Renal cortical epithelial cell (primary cell): ENCODE results near the gene ASB7. TPM values are rescaled to one million over a fixed set of nuclear protein-coding genes. Genes with fewer than 3 reads are reported as not detected.
A peak's percentile ranks its signal among the peaks of the same experiment; 100 is the strongest.
"Not testable (repeated sequence)": the region's sequence is repeated elsewhere in the genome, so short reads cannot be mapped to it uniquely, and the experiment has no call there.

Experiments
- DNase-seq: peaks from one replicate; pipeline ENCODE4 v3.0.0-alpha.2; 2011; ENCODE audit warnings: low read depth
- total RNA-seq: library from RNA; depleted of rRNA; stranded (reverse); fragments of >200 nt; gene quantifications from 2 replicates; pipeline ENCODE4 v1.2.3, GENCODE V29; 2014

ASB7 gene
- total RNA-seq, 1 donor from 2014 or later: 30.0 TPM

DNA sequence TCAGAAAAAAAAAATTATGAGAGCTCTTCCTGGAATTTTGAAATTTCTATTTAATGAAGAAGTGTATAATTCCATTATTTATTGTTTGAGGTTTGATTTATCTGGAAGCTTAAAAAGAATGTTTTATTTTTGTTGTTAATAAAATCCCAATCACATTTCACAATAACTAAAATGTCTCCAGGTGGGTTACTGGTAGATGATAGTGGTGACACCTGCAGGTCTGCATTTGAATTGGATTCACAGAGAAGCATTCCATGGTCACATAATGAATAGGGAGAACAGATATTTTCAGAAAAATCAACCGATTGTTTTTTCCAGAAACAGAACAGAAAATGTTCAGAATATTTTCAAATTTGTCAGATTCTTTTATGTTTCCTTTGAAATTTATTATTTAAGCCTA is 48.3 kb downstream of the ASB7 start:
- DNase-seq: no peak

DNA sequence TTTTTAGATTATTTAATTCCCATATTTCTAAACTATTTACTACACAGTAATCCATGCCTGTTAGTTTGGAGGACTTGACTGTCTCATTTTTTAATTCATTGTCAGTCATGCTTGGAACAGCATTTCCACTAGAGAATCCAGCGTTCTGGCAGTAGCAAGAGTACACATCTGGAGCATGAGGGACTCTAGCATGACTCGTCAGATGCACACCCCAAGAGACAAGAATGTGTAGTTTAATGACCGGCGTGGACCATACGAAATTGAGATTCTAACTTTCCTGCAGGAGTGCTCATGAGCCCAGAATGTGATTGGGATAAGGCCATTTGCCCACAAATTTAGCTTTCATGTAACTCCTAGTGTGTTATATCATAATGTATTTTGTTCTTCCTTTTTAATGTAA is 48.9 kb downstream of the ASB7 start:
- no peak for DNase-seq

DNA sequence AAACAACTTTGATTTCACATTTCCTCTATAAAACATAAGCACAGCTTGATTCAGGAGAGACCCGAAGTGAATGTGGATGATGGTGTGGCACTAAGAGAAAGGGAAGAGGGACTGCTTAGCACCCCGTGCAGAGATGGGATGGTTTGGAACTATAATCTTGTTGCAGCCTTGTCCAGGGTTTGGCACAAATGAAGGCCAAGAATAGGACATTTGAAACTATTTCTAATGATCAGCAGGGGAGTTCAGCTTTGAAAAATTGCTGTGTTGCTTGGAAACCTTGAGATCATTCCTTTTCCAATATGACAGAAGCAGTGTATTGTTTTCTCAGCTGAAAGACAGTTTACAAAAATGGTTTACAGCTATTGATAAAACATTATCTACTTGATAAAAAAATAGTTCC is 49.7 kb downstream of the ASB7 start:
- no peak for DNase-seq

DNA sequence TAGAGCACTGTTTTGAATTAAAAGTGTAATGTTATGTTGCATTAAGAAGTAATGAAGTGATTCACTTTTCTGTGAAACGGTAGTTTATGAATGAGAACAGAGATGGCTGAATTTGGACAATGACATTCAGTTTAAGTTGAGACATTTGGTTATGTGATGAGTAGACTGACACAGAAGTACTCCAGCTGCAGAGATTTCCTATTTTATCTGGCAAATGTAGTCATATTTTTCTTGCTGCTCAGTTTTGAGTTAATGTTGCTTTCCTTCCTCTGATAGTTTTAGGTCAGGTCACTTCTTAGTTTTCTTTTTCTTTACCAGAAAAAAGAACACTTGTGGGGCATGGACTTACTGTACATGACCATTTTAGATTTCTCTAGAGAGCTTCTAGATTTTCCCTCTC is 51.2 kb downstream of the ASB7 start:
- no peak for DNase-seq

DNA sequence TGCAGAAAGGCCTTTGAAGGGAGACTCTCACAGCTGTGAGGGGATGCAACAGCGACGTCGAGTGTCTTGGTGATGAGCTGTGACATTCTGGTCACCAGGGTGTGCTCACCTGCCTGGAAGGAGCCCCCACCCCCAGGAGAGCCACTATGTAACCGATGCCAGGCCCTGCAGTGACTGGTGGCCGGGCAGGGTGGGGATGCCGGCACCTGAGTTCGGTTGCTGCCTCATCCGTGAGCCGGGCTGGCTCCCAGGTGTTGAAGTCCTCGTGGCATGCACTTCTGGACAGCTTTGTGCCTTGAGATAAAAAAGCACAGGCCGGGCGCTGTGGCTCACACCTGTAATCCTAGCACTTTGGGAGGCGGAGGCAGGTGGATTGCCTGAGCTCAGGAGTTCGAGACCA is 56.5 kb downstream of the ASB7 start:
- no peak for DNase-seq

DNA sequence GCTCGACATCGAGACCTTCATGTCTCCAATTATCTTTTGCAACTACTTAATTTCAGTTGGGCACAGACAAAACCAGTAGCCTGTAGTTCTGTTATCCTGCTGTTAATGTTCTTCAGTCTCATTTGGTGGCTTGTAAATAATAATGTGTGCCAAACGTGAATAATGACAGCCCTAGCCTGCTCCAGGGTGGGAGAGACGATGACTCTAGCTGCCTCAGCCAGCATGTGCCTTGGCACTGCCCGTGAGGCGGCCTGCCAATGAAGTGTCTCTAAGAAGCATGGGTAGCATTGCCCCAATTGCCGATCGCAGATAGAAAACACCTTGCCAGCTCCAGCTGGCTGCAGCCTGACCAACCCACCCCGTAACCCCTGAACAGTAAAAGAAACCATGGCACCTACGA is 58.8 kb downstream of the ASB7 start:
- no peak for DNase-seq

DNA sequence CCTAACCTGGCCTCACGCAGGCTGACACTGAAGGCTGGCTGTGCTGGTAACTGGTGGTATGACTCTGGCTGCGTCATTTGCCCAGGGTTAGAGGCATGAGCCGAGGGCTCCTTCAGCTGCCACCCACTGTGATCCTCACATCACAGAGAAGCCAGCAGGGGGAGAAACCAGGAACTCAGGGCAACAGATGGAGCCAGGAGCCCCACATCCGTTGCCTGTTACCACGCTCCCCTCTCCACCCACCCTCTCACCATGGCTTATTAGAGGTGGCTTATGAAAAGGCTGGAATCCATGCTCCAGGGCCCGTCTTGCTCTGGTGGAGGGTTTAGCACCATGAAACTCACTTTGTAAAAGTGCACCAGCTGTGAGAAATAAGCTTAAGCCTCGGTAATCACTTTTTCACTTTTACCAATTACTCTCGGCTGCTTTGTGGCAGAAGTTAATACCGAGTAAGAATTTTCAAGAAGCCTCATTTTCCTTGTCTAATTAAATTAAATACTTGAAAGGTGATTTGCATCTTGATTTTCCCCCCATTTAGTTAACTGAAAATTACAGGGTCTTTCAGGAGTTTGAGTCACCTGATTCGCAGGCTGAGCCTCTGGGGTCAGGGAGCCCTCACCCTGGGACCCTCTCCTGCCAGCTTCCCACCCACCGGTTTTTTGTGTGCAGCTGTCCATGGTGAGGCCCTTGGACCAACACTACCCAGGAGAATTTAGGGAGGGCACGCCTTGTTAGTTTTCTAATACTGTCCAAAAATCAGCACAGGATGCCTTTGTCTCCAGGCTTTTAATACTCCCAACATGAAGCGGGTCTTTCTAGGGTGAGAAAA is 60.9 kb downstream of the ASB7 start:
- DNase-seq: no peak

DNA sequence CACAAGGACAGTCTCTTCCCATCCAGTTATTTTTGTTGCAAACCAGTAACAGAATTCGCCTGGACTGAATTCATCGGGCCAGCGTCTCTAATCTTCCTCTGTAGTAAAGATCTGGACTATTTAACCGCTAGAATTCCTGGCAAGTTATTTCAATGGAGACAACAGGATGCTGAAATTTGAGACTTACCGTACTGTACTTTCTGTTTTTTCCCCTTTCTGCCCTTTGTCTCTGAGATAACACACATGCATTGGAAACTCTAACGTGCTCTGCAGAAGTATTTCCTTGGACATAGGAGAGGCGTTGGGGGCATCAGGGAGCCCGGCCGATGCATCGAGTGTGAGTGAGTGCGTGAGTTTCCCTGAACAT is 61.5 kb downstream of the ASB7 start:
- no peak for DNase-seq

DNA sequence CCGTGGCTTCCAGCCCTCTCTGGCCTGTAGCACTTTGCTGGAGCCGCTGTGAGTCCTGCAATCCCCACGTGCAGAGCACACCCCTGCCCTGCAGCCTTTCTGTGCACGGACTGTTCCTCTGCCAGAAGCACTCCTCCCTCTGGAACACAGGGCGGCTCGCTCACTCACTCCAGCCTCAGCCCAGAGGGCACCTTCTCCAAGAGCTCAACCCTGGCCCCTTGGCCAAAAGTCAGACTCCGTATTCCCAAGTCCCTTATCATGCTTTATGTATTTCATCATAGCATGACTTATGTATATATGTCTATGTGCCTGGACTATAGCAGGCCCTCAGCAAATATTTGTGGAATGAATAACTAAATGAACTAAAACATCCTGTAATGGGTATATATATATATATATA is 63.2 kb downstream of the ASB7 start:
- no peak for DNase-seq

DNA sequence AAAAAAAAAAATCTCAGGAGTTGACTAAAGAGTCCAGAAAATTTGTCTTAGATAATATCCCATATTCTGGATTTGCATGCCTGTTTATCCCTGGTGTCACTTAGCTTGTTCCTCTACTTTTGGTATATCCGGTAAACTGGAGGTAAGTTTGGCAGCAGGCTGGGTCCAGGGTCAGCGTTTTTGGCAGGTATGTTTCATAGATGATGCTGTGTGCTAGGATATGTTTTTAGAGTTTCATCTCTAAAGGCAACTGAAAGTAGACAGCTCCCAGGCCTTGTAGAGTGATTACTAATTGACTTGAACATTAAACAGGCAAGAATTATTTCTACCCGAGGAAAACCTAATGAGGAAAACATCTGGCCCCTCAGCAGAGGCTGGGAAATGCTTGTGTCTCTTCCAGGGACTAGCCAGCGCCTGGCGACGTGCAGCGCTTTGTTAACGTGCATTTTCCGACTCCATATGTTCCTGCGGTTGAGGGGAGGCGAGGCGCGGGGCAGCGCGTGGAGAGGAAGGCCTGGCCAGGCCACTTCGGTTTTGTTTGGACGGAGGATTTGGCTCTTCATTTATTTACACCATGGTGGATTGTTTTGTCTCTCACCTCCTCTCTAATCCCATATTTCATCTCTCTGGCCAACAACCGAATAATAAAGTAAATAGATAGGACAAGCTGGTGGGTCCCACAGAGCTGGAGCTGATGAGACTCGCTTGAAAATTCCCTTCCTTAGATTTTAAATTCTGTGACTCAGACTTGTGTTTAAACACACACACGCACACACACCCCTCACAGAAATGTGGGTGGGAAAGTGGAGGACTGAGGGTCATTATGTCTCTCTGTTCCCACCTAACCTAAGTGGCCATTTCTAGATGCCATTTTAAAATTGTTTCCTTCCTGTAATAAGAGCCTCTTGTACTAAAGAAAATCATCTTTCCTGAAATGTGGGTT is 65.3 kb downstream of the ASB7 start:
- DNase-seq: no peak

DNA sequence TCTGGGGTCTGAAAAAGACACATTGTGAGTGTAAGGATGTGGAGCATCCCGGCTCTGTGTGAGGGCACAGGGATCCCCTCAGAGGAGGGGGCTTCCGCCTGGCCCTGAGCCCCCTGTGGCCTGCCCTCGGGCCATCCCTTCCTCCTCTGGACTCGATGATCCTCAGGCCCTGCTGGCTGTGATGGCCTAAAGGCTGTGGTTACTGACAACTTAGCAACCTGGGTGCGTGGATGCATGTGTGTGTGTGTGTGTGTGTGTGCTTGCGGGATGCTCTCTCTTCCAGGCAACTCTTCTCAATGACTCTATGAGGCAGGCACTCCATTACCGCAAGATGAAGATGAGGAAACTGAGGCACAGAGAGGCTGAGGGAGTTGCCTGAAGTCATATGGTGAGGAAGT is 66.0 kb downstream of the ASB7 start:
- no peak for DNase-seq

DNA sequence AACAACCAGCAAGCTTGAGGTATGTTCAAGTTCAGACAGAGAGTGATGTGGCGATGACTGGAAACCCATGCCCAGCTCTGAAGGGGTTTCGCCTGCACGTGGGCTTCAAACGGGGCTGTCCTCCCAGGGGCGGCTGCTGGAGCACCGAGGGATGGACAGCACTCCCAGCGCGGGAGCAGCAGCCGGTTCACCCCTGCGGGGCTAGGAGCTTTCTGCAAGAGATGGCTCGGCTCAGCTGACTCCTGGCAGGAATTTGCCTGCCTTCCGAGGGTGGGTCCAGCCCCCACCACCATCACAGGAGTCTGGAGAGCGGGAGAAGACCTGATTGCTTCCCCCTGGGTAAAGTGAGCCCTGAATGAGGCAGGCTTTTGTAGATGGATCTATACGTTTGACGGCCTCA is 66.9 kb downstream of the ASB7 start:
- no peak for DNase-seq

DNA sequence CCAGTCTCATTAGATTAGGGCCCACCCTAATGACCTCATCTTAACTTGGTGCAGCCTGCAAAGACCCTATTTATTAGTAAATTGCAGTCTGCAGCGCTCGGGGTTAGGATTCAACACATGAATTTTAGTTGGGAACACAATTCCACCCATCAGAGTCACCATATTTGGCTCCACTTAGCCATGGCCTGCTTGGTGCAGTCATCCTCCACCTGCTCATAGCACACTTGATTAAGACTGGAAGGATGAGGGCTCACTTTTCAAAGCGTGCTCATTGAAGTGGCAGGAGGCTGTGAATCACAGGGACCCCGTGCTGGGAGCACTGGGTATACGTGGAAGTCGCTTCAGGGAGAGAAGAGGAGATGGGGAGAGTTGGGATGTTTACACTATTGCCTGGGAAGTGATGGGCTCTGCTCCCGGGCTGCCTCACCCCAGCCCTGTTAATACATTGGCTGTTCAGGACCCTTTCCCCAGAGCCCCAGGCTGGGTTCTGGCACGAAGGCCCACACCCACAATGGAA is 68.2 kb downstream of the ASB7 start:
- DNase-seq: no peak

DNA sequence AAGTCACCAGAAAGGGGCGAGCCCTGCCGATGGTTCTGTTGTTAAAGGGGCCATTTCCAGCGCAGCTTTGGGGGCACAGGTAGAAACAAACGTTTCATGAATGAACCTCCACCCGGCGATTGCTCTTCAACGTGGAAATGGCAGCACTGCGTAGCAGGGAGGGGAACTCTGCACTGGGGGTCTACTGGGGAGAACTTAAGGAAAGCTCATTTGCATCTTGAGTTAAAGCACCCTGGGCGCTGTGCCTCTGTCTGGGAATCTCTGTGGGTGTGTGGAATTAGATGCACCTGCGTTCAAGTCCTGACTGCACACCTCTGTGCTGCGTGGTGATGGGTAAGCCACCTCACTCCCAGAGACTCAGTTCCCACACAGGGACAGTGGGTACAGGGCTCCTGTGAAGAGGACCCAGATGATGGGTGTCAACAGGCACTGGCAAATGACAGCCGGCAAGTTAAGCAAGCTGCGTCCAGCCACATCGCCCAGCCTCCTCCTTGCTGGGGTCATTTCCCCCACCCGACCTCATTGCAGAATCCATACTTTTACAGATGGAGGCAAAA is 68.8 kb downstream of the ASB7 start:
- no peak for DNase-seq

DNA sequence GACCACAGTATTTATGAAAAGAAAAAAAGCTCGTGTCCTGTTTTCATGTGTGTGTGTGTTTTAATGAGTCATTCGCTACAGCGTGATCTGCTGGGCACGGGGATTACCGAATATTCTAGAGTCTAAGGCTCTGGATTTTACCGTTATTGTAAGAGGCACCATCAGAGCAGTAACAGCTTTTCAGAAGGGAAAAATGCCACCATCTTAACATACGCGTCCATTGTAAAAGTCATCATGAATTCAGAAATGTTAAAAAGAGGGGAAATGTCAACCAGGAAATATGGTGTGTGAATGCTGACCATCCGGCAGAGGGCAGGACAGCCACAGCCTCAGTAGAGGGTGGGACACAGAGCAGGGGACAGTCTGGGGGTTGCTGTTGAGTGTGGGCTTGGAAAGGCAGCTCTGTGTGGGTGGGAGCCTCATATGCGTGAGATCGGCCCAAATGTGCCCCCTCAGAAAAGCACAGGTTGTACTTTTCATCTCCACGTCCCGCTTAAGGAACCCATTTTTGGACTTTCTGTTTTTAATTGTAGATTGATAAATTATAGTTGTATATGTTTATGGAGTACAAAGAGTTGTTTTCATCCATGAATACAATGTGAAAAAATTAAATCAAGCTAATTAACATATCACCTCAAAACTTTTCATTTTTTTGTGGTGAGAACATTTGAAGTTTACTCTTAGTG is 69.6 kb downstream of the ASB7 start:
- DNase-seq: peak; percentile 15

DNA sequence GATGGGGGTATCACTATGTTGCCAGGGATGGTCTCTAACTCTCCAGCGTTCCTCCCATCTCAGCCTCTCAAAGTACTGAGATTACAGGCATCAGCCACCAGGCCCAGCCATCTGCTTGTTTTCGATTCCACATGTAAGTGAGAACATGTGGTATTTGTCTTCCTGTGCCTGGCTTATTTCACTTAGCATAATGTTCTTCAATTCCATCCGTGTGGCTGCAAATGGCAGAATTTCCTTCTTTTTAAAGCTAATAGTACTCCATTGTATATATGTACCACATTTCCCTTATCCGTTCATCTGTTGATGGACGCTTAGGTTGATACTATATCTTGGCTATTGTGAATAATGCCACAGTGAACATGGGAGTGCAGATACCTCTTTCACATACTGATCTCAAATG is 70.6 kb downstream of the ASB7 start:
- no peak for DNase-seq

DNA sequence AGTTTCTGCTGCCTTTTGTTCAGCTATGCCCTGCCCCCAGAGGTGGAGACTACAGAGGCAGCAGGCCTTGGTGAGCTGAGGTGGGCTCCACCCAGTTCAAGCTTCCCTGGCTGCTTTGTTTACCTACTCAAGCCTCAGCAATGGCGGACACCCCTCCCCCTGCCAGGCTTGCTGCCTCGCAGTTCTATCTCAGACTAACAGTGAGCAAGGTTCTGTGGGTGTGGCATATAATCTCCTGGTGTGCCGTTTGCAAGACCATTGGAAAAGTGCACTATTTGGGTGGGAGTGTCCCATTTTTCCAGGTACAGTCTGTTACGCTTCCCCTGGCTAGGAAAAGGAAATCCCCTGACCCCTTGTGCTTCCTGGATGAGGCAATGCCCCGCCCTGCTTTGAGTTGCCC is 76.8 kb downstream of the ASB7 start:
- DNase-seq: not testable (repeated sequence)

DNA sequence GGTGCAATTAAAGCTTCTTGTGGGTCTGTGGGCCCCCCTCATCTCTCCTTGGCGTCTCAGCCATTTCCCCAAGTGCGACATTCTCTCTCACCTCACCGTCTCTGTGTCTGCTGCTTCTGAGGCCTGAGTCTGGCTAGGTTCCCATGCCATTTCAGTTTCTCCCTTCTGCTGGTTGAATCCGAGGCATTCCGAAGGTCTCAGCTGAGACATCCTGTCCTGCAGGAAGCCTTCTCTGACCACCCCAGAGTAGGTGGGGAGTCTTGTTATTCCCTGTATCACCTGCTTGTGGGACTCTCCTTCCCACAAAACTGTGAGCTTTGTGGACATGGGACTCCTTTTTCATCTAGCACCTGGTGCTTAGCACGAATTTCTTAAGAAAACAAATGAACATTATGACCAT is 78.3 kb downstream of the ASB7 start:
- no peak for DNase-seq

DNA sequence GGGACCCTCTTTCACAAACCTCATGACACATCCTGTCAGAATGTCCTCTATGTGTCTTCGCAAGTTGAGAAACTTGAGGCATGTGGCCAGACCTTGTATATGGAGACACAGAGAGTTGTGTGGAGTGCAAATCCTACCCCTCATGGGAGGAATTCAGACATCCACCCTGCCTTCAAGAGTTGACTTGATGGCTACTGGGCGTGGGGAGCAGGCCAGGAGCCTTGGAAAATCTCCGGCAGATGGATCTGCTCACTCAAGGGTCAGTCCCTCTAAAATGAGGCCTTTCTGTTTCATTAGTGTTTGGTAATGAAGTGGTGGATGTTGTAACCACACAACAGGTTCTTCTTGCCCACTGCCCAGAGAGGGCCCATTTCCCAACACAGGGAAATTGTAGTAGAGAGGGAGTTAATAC is 79.0 kb downstream of the ASB7 start:
- no peak for DNase-seq

DNA sequence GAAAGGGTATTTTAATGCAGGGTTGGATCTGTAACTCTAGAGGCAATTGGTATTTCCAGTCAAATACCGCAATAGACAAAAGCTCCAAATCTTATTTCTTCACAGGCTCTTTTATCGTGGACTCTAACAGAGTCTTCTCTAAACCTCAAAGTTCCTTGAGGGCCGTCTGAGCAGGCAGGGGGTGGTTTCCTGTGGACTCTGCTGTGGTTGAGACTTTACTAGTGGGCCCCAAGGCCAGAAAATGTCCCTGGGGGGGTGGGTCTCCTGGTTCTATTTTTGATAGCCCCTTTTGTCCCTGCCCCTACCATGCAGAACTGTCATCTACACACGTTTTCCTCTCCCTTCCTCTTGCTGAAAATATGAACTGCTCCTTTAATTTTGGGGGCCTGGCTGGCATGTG is 80.1 kb downstream of the ASB7 start:
- DNase-seq: no peak

DNA sequence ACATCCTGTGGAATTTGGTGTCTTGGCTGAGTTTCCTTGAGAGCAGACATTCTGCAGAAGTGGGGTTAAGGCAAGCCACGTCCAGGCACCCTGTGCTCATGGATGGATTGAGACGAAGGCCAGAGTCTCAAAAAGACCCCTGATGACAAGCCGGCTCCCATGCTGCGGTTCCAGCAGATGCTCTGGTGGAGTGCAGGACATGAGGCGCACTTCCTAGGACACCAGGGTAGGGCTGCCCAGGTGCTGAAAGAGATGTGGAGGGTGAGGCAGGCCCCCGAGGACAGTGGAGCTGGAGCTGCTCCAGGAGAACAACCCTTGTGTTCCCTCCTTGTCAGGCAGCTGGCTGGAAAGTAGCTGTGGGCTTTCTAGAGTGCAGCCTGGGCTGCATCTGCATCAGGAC is 81.0 kb downstream of the ASB7 start:
- DNase-seq: no peak

DNA sequence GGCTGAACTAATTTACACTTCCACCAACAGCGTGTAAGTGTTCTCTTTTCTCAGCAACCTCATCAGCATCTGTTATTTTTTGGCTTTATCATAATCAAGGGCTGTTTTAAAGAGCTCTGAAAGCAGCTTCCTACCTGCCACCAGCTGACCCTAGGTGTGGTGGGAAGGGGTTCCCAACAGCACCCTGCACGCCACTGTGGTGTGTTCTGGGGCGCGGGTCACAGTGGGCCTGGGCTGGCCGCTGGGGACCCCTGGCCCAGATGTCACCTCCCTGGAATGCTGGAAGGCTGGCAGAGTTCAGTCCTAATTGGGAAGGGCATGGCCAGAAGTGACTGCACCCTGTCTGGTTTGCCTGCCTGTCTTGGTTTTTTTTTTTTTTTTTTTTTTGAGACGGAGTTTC is 82.2 kb downstream of the ASB7 start:
- DNase-seq: no peak
